Hematopoietic multipotent progenitor cell (in vitro differentiated cells): ENCODE measurements around the gene EIPR1. TPM values are rescaled to one million over a fixed set of nuclear protein-coding genes. Genes with fewer than 3 reads are reported as not detected.

Source experiments
- DNase-seq, 3 donors: peaks; one replicate each; pipeline ENCODE4 v3.0.0-alpha.2; 2011 to 2015; ENCODE audit warnings: low read depth in 2 of 3, low spot score in 2 of 3
- total RNA-seq: library from RNA; depleted of rRNA; stranded (reverse); fragments of >200 nt; gene quantifications from one replicate; pipeline ENCODE4 v1.2.3, GENCODE V29; 2012

Gene EIPR1
- total RNA-seq, 1 donor, result 45.8 TPM

DNA sequence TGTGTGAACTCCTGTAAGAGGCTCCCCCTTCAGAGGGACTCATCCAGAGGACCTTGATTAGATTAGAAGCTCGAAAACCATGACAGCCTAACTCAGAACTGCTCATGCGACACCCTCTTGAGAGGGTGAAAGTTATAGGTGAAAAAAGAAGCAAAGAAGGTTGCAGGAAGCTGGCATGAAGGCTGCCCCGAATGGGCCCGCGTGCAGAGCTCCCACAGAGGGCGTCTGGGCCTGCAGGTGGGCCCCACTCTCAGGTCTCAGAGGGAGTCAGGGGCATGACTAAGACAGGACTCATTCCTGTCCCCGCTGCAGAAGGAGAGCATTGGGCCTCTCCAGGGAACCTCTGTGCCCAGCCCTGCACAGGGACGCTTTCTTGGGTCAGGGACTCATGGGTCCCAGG lies 235.4 kb downstream of the EIPR1 start:
- DNase-seq, result no peak

DNA sequence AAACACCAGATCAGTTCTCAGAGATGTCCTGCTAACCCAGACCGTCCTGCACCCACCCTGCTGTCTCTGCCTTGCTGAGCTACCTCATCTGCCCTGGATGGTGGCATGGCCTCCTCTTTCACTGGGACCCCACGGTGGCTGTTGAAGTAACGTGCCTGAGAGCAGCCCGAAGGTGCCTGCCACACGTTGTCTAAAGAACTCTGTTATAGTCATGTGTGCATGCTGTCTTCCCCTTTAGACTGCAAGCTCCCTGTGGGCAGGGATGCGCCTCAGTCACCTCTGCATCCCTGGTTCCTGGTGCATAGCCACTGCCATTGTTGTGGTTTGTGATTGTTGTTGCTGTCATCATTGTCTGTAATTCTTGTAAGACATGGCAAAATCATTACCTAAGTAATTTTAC lies 235.9 kb downstream of the EIPR1 start:
- DNase-seq, result no peak

DNA sequence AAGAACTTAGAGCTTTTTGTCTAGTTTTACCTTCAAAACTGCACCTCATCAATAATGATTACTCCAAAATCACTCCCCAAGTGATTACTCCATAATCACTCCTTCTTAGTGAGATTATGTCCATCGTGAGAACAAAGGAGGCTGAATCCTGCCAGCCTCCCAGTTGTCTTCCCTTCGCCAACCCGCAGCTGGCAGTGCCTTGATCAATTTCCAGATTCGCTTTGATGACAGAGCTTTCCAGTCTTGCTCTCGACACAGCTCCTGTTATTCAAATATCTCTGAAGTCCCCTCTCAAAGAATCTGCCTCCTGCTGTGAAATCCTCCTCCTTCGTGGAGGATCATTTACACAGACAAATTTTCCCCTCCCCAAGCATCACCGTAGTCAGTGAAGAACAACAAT lies 237.7 kb downstream of the EIPR1 start:
- no peak for DNase-seq

Other genes starting within 250 kb of the EIPR1 start
- gene TRAPPC12, start 1.9 kb upstream of the EIPR1 start, total RNA-seq, result 77.6 TPM
- gene ADI1, start 141.7 kb upstream of the EIPR1 start, total RNA-seq, result 12.9 TPM
- gene RNASEH1, start 180.5 kb upstream of the EIPR1 start, total RNA-seq, result 10.8 TPM
- gene RPS7, start 197.4 kb upstream of the EIPR1 start, total RNA-seq, result 1,199 TPM
- not detected for gene COLEC11, start 217.3 kb upstream of the EIPR1 start, total RNA-seq